HTERT RPE-1 (cell line): Measurements from ENCODE around the gene E4F1.
"Not testable (repeated sequence)": the region's sequence is repeated elsewhere in the genome, so short reads cannot be mapped to it uniquely, and the experiment has no call there.

Source experiments
- in situ Hi-C: fragments of 300-500 bp; cut with MboI; formaldehyde crosslinking; loops from 4 replicates; pipeline ENCODE4 v1.14.3; 2020; ENCODE audit warnings: low sequenced_read_pairs

Gene E4F1

DNA sequence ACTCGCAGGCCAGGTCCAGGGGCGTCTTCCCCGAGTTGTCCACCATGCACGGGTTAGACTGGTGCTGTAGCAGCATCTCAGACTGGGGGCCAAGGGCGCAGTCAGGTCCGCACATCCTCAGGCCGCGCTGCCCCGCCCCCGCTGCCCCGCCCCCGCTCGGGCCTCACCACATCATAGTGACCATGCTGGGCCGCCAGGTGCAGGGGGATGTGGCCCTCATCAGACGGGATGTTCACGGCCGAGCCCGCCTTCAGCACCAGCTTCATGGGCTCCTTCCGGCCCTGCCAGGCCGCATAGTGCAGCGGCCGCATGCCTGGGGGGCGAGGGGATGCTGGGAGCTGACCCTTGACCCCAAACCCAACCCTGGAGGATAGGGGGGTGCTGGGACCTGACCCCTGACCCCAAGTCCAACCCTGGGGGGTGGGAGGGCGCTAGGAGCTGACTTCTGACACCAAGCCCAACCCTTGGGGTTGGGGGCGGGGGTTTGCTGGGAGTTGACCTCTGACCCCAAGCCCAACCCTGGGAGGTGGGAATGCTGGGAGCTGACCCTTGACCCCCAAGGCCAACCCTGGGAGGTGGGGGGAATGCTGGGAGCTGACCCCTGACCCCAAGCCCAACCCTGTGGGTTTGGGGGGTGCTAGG, 34.0 kb upstream of the E4F1 start:
- in situ Hi-C loops = no loop called here

- in situ Hi-C loops = no loop called here
These were observed 33.3 kb upstream of the E4F1 start for GRCh38 chr16:2190002-2190658.

- in situ Hi-C loops = no loop called here
These were observed 32.5 kb upstream of the E4F1 start for GRCh38 chr16:2190659-2191445.

DNA sequence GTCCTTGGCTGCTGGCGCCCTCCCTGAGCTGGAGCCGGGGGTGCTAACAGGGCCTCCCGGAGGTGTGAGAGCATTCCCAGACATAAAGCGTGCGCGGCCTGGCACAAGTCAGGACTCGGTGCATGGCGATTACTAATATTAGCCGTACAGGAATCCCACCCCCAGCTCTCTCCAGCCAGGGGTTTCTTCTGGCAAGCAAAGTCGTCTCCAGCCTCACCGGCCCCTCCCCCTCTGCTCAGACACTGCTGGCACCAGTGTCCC, 32.0 kb upstream of the E4F1 start:
- in situ Hi-C loops = no loop called here

DNA sequence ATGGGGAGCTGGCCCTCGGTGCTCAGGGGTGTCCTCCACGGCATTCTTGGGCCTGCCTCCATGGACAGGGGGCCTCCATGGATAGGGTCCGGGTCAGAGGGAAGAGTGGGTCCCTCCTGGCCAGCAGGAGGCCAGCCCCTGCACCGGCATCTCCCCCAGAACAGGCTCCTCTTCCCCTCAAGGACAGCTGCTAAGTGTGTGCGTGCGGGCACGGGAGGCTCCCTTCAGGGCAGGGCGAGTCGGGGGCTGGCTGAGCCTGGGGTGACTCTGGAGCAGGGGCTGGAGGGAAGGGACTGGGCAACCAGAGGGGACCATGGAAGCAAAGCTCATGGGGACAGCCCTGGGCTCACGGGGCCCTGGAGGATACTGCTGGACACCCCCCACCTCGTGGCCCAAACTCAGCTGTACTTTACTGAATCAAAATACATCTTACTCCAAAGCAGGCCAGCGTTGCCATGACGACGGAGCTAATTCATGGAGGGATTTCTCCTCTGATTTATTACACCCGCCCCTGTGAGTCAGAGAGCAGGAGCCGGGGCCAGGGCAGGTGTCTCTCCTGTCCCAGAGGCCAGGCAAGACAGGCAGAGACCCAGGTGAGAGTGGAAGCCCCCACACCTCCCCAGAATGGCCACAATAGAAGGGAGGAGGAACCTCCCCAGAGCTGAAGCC, 29.1 kb upstream of the E4F1 start:
- in situ Hi-C loops = no loop called here

DNA sequence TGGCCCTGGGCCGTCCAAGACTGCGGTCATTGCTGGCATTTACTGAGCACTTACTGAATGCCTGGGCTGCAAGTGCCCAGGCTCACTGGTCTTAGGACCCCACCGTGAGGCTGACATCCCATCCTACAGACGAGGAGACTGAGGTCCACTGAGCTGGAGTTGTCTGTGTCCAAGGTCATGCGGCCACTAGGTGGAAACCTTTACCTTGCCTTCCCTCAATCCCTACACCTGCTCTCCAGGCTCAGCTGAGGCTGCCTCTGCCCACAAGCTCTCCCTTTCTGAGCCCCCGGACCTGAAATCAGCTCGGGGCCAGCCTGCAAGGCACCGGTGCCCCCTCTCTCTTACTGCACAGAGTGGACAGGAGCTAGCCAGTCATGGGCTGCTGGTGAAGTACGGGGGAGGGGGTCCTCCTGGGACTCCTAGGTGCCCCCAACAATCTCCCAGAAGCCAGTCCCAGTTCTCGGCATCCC, 28.5 kb upstream of the E4F1 start:
- in situ Hi-C loops = no loop called here

DNA sequence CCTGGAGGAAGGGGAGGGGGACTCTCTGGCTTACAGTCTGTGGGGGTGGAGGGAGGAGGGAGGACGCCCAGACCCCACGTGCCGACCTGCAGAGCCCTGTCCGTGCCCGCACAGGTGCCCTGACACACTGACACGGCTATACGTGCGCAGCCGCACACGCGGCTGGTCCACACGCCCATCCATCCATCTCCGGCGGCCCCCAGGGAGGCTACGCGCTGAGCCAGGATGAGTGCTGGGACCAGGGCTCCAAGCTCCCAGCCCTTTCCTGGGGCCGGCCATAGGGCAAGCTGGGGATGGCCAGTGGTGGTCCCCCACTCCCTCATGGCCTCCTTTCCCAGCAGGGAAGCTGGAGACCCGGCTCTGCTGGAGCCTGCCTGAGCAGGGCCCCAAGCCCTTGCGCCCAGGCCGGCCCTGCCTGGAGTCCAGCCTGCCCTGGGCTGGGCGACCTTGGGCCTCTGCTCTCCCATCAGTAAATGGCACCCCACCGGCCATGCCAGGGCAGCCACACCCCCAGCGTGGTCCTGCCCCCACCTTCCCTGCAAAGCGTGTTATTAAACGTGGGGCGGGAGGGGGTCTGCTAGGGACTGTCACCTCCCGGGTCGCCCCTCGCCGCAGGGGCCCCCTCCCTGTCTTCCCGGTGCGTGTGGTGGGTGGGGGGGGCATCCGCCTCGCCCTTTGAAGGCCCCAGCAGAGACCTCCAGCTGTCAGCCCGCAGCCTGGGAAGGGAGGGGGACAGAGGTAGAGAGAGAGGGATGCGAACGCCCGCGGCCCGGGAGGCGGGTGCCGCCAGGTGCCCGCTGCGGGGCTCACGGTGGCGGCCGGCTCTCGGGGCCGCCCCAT, 27.8 kb upstream of the E4F1 start:
- in situ Hi-C loops = no loop called here

GRCh38 chr16:2196162-2196980, 27.0 kb upstream of the E4F1 start, which contains the start of gene CASKIN1:
Gene CASKIN1 (minus strand): TSS chr16:2196605. CDS start chr16:2196432, 173 bp downstream.
- in situ Hi-C loops = no loop called here

- in situ Hi-C loops = no loop called here
These were observed 26.3 kb upstream of the E4F1 start for GRCh38 chr16:2196981-2197511.

- in situ Hi-C loops = no loop called here
These were observed 25.6 kb upstream of the E4F1 start for GRCh38 chr16:2197765-2198164.

DNA sequence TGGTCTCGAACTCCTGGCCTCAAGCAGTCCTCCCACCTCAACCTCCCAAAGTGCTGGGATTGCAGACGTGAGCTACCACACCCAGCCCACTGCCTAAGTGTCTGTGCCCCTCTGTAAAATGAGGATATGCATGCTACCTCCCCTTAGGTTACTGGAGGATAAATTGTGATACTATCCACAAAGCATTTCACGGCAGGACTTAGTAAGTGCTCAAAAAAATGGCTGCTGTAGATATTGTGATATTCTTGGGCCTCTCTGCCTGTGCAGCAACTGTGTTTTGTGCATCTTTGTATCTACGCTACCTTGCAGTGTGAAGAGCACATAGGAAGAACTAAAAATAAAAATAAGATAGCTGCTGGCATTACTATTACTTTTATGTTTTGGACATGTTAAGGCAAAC, 25.1 kb upstream of the E4F1 start:
- in situ Hi-C loops = no loop called here

- in situ Hi-C loops = no loop called here
These were observed 24.3 kb upstream of the E4F1 start for GRCh38 chr16:2199095-2199494.

DNA sequence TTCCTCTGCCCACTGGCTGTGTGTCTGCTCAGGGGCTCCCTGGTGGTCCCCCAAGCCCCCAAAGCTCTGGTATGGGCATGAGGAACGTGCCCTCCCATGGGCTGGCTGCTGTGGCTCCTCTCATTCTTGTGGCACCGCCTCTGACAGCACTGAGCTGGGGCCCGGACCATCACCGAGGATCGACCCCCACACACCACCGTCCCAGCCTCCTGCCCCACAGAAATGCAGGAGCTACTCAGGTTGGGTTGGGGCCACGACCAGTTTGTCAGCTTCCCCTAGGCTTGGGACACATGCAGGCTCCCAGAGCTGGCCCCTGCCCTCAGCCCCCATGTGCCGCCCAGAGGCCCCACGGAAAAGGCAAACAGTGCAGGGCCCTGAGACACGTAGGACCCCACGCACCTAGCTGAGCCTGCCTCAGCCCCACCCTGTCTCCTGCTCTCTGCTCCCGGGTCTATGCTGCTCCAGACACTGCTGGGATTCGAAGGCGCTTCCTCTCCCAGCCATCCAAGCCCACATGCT, 23.7 kb upstream of the E4F1 start:
- in situ Hi-C loops = no loop called here

DNA sequence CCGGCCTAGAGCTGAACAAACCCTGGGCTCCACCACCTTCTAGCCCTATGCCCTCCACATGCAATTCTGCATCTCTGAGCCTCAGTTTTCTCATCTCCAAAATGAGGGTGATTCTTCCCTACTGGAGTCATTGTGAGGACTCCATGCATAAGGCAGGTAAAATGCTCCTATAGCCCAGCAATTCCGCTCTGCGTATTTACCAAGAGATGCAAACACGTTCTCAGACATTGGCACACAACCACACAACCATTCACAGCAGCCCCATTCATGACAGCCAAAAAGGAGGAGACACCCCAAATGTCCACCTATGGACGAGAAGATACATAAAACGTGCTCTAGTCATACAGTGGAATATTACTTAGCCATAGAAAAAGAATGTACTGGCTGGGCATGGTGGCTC, 23.1 kb upstream of the E4F1 start:
- in situ Hi-C loops = no loop called here

DNA sequence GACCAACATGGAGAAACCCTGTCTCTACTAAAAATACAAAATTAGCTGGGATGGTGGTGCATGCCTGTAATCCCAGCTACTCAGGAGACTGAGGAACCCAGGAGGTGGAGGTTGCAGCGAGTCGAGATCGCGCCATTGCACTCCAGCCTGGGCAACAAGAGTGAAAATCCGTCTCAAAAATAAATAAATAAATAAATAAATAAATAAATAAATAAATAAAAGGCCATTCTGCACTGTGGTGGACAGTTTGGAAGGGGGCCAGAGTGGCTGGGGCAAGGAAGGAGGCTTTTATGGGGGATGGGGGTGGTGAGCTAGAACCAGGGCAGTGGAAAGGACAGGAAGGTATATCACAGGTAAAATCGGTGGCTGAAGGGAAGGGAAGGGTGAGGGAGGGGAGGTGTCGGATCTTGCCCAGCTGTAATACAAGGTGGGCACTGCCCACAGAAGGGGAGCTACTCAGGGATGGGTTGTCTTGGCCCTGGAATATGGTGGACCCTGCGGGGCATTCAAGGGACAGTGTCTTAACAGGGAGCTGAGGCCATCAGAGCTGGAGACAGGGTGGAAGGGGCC, 20.2 kb upstream of the E4F1 start:
- in situ Hi-C loops = not testable (repeated sequence)

DNA sequence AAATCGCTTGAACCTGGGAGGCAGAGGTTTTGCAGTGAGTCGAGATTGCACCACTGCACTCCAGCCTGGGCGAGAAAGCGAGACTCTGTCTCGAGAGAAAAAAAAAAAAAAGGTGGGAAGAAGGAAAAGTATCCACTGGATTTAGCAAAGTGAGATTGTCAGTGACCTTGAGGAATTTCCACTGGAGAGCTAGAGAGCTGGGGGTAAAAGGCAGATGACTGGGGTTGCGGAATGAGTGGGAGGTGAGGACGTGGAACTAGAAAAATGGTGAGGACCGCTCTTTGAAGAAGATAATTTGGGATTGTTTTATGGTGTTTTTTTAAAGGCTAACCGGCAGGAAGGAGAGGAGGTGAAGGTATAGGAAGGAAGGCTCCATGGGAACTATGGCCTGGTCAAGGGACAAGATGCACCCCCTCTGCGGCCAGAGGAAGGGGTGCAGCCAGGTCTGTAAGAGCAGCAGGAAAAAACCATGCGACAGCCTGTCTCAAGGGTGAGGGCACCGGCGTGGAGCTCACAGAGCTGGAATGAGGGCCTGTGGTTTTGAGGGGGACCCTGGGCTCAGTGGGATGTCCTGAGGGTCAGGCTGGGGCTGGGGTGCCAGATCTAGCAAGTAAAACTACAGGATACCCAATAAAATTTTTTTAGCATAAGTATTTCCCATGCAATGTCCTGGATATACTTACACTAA, 18.8 kb upstream of the E4F1 start:
- in situ Hi-C loops = no loop called here

DNA sequence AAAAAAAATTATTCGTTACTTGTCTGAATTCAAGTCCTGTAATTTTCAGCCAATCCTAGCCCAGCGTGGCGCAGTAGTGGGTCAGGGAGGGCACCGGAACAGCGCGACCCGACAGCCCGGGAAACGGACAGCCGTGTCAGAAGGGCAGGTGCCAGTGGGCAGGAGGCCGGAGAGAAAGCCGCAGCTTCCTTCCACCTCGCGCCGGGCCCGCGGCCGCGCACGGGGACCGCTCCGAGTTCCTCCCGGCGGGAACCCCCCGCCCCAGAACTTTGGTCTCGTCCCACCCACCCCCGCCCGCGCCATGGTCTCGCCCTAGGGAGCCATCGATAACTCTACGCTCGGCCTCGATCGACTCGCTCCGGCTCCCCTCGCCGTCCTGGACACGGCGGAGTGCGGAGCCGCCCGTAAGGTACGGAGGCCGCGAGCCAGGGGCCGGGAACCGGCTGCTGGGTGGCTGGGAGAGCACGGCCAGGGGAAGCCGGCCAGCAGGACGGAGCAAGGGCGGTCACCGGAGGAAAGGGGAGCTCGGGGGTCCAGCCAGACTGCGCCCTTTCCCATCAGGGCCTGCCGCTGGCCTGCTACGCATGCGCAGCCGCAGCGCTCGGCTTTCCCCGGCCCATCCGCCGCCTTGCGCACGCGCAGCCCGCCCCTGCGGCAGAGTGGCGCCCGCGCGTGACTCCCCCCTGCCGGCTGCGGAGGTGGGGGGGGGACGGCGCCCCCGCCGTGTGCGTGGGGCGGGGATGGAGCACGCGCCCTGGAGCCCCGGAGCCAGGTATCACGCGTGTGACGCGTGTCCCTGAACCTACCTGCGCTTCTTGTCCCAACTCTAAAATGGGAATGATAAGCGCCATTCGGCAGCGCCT, 18.1 kb upstream of the E4F1 start, which contains the start of gene MLST8:
TSS of gene MLST8 (plus strand) at position 351 of the 863 bp plus-strand sequence. CDS start 632 bp downstream, outside the sequence.
- in situ Hi-C loops = no loop called here
